Retinal pigment epithelial cell (primary cell): ENCODE results near the gene IFNL2.

ENCODE experiments used
- DNase-seq: peaks from one replicate; pipeline ENCODE4 v3.0.0-alpha.2; 2010; ENCODE audit warnings: low read depth
- H3K4me3 ChIP-seq: 2 replicates; pipeline ENCODE4 v1.5.1; 2011; ENCODE audit warnings: mild to moderate bottlenecking, low read length, control low read depth, moderate library complexity
- CTCF ChIP-seq: conservative IDR thresholded peaks from 2 replicates; pipeline ENCODE4 v1.5.1; 2011; ENCODE audit warnings: low read depth, low read length, control low read depth, inconsistent platforms

IFNL2 gene

GRCh38 chr19:39319098-39319891 lies 51.1 kb downstream of the IFNL2 start:
- DNase-seq, result no peak
- H3K4me3 ChIP-seq, result peak overlapping the region; percentile 58
- no peak for TF ChIP-seq CTCF
